GM12801 (cell line): ENCODE measurements around the gene VRK1.

ENCODE experiments used
- CTCF ChIP-seq: IDR thresholded peaks from one replicate; pipeline ENCODE4 v1.5.1; 2011; ENCODE audit warnings: control low read depth; ENCODE audit not compliant: insufficient read length; ENCODE audit errors: extremely low read depth

VRK1 gene

GRCh38 chr14:96796851-96797581 is at the start of gene VRK1:
Gene VRK1, plus strand, starts transcription at chr14:96797382. Its CDS starts 36,090 bp downstream, at chr14:96833472.
- TF ChIP-seq CTCF: no peak

- no peak for TF ChIP-seq CTCF
These were observed 49.6 kb upstream of the VRK1 start for GRCh38 chr14:96747608-96748007.

GRCh38 chr14:96748362-96748761 is 48.8 kb upstream of the VRK1 start:
- no peak for TF ChIP-seq CTCF

GRCh38 chr14:96751505-96751904 is 45.7 kb upstream of the VRK1 start:
- TF ChIP-seq CTCF: no peak

GRCh38 chr14:96752125-96752524 is 45.1 kb upstream of the VRK1 start:
- no peak for TF ChIP-seq CTCF

- TF ChIP-seq CTCF: no peak
These were observed 44.6 kb upstream of the VRK1 start for GRCh38 chr14:96752594-96752993.

- no peak for TF ChIP-seq CTCF
These were observed 42.9 kb upstream of the VRK1 start for GRCh38 chr14:96754162-96754844.
